ENCODE measurements around the gene TTC28. TPM values are rescaled to one million over a fixed set of nuclear protein-coding genes. Genes with fewer than 3 reads are reported as not detected.

TTC28 gene
- total RNA-seq, 1 donor from 2014 or later: 14.9 TPM

- no peak for DNase-seq (ENCODE audit: low read depth in 2 of 2)
Observed at GRCh38 chr22:28147401-28147800, 532.2 kb downstream of the TTC28 start.

- no peak for DNase-seq (ENCODE audit: low read depth in 2 of 2)
Observed at GRCh38 chr22:28146401-28147314, 533.0 kb downstream of the TTC28 start.

GRCh38 chr22:28143961-28144745, 535.5 kb downstream of the TTC28 start:
- DNase-seq (ENCODE audit: low read depth in 2 of 2): no peak

- no peak for DNase-seq (ENCODE audit: low read depth in 2 of 2)
Observed at GRCh38 chr22:28143241-28143865, 536.3 kb downstream of the TTC28 start.

GRCh38 chr22:28142361-28142961, 537.2 kb downstream of the TTC28 start:
- peak; percentile 16 to 81 for DNase-seq (ENCODE audit: low read depth in 2 of 2)

GRCh38 chr22:28141614-28142013, 538.0 kb downstream of the TTC28 start:
- no peak for DNase-seq (ENCODE audit: low read depth in 2 of 2)

- DNase-seq (ENCODE audit: low read depth in 2 of 2): peak in 1 of 2 donors; percentile 77
Observed at GRCh38 chr22:28139961-28140360, 539.7 kb downstream of the TTC28 start.

GRCh38 chr22:28139516-28139915, 540.1 kb downstream of the TTC28 start:
- no peak for DNase-seq (ENCODE audit: low read depth in 2 of 2)

- DNase-seq (ENCODE audit: low read depth in 2 of 2): no peak
Observed at GRCh38 chr22:28137036-28137435, 542.6 kb downstream of the TTC28 start.

- DNase-seq (ENCODE audit: low read depth in 2 of 2): no peak
Observed at GRCh38 chr22:28132466-28132865, 547.2 kb downstream of the TTC28 start.

- peak in 1 of 2 donors; percentile 34 for DNase-seq (ENCODE audit: low read depth in 2 of 2)
Observed at GRCh38 chr22:28129319-28129962, 550.2 kb downstream of the TTC28 start.

GRCh38 chr22:28128827-28129226, 550.8 kb downstream of the TTC28 start:
- no peak for DNase-seq (ENCODE audit: low read depth in 2 of 2)

- no peak for DNase-seq (ENCODE audit: low read depth in 2 of 2)
Observed at GRCh38 chr22:28125799-28126198, 553.8 kb downstream of the TTC28 start.

- DNase-seq (ENCODE audit: low read depth in 2 of 2): peak in 1 of 2 donors; percentile 31
Observed at GRCh38 chr22:28123989-28124766, 555.5 kb downstream of the TTC28 start.

GRCh38 chr22:28120691-28121592, 558.7 kb downstream of the TTC28 start:
- DNase-seq (ENCODE audit: low read depth in 2 of 2): no peak

- no peak for DNase-seq (ENCODE audit: low read depth in 2 of 2)
Observed at GRCh38 chr22:28118957-28119631, 560.5 kb downstream of the TTC28 start.

GRCh38 chr22:28116219-28116673, 563.4 kb downstream of the TTC28 start:
- DNase-seq (ENCODE audit: low read depth in 2 of 2): peak in 1 of 2 donors; percentile 62

GRCh38 chr22:28115426-28115825, 564.2 kb downstream of the TTC28 start:
- DNase-seq (ENCODE audit: low read depth in 2 of 2): no peak
